HepG2 (cell line): ENCODE data around the gene HDAC5. TPM values are rescaled to one million over a fixed set of nuclear protein-coding genes. Genes with fewer than 3 reads are reported as not detected.

Experiments
- JARID2 ChIP-seq: sonication (generic); formaldehyde crosslinking; IDR thresholded peaks from 2 replicates; pipeline ENCODE4 v1.8.1; 2023; ENCODE audit warnings: missing genetic modification reagents, inconsistent platforms; ENCODE audit not compliant: insufficient replicate concordance
- NCOA5 ChIP-seq: sonication (generic); formaldehyde crosslinking; IDR thresholded peaks from 2 replicates; pipeline ENCODE4 v1.4.0; 2020; ENCODE audit warnings: missing genetic modification reagents
- RFXANK ChIP-seq: IDR thresholded peaks from 2 replicates; pipeline ENCODE4 v1.6.1; 2016
- ZBTB46 ChIP-seq: sonication (generic); formaldehyde crosslinking; IDR thresholded peaks from 2 replicates; pipeline ENCODE4 v1.4.0; 2020; ENCODE audit warnings: mild to moderate bottlenecking, missing genetic modification reagents, borderline replicate concordance
- ZGPAT ChIP-seq: IDR thresholded peaks from 2 replicates; pipeline ENCODE4 v1.6.1; 2016; ENCODE audit warnings: mild to moderate bottlenecking
- ZNF10 ChIP-seq: sonication (generic); formaldehyde crosslinking; IDR thresholded peaks from 2 replicates; pipeline ENCODE4 v1.4.0; 2020; ENCODE audit warnings: mild to moderate bottlenecking, low read depth, missing genetic modification reagents, borderline replicate concordance
- ZNF232 ChIP-seq: sonication (generic); formaldehyde crosslinking; IDR thresholded peaks from 2 replicates; pipeline ENCODE4 v1.4.0; 2020; ENCODE audit warnings: missing genetic modification reagents, borderline replicate concordance
- ZNF329 ChIP-seq: sonication (generic); formaldehyde crosslinking; IDR thresholded peaks from 2 replicates; pipeline ENCODE4 v1.9.0; 2021; ENCODE audit warnings: low read depth, mild to moderate bottlenecking, missing genetic modification reagents
- ZNF615 ChIP-seq: sonication (generic); formaldehyde crosslinking; IDR thresholded peaks from 2 replicates; pipeline ENCODE4 v1.5.0; 2020; ENCODE audit warnings: mild to moderate bottlenecking, missing genetic modification reagents, borderline replicate concordance
- ZNF792 ChIP-seq: IDR thresholded peaks from 2 replicates; pipeline ENCODE4 v1.6.1; 2016
- polyA plus RNA-seq, 8 experiments: library from polyadenylated mRNA; depleted of rRNA in 3 of 8; stranded (reverse) in 7 of 8; unstranded in 1 of 8; fragments of >200 nt; fragmentation: Illumina TruSeq in 4 of 8; extraction: Trizol in 4 of 8; gene quantifications; 2 replicates each; pipeline versions ENCODE4 v1.2.1 to v1.2.3, GENCODE V29; 2011 to 2016; ENCODE audit warnings: low read depth in 4 of 8, missing spikeins in 1 of 8, mixed read lengths in 1 of 8; ENCODE audit not compliant: insufficient read depth in 1 of 8
- total RNA-seq, 5 experiments: library from RNA; depleted of rRNA; stranded (reverse); fragments of >200 nt; fragmentation: Illumina TruSeq; extraction: Trizol; gene quantifications; 2 replicates each; pipeline ENCODE4 v1.2.3, GENCODE V29; 2016; ENCODE audit warnings: low read depth in 1 of 5
- TF ChIP-seq, protein P1 (sequence below): sonication (generic); formaldehyde crosslinking; IDR thresholded peaks from 2 replicates; pipeline ENCODE4 v1.5.0; 2020; ENCODE audit warnings: mild to moderate bottlenecking, missing genetic modification reagents, borderline replicate concordance
- TF ChIP-seq, protein P2 (sequence below): sonication (generic); formaldehyde crosslinking; IDR thresholded peaks from 2 replicates; pipeline ENCODE4 v1.4.0; 2020; ENCODE audit warnings: missing genetic modification reagents, borderline replicate concordance
- TF ChIP-seq, protein P3 (sequence below): sonication (generic); formaldehyde crosslinking; IDR thresholded peaks from 2 replicates; pipeline ENCODE4 v1.8.1; 2023; ENCODE audit warnings: mild to moderate bottlenecking, missing genetic modification reagents
- TF ChIP-seq, protein P4 (sequence below): sonication (generic); formaldehyde crosslinking; IDR thresholded peaks from 2 replicates; pipeline ENCODE4 v1.5.0; 2020; ENCODE audit warnings: mild to moderate bottlenecking, low read depth, missing genetic modification reagents, borderline replicate concordance
- TF ChIP-seq, protein P5 (sequence below): sonication (generic); formaldehyde crosslinking; conservative IDR thresholded peaks from 2 replicates; pipeline ENCODE4 v1.8.0; 2022; ENCODE audit warnings: mild to moderate bottlenecking, moderate library complexity, missing genetic modification reagents

Gene HDAC5
- total and polyA plus RNA-seq, 2 of the 13 experiments (the other 11 are each of a cell fraction or from before 2014, with no cell fraction given): 46.4 to 85.4 TPM

DNA sequence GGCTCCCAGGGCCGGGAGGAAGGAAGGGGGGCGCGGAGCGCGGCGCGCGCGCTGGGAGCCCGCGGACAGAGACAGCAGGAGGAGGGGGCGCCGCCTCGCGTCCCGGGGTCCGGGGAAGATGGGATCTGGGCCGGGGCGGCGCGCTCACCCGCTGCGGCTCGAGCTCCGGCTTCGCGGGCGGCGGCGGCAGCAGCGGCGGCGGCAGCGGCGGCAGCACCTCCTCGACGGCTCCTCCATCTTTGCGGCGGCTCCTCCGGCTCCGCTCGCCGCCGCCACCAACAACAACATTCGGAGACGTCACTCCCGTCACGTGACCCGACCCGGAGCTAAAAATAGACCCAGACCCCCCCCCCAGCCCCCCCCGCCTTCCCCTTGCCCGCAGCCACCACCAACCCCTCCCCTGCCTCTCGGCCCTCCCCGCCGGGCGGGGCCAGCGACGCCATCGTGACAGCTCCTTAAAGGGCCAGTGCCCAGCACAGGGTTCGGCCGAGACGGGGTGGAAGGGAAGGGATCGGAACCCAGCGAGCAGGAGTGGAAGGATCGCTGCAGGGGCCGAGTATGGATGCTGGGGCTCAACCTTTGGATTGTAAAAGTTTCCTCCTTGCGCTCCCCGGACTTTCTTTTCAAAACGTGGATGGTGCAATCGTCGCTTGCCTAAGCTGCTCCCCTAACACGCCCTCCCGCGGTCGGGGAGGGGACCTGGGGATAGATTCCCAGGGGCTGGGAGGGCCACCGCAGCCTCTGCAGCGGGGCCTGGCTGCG is at the start of gene HDAC5 (continued):
- TF ChIP-seq, protein P1, sequence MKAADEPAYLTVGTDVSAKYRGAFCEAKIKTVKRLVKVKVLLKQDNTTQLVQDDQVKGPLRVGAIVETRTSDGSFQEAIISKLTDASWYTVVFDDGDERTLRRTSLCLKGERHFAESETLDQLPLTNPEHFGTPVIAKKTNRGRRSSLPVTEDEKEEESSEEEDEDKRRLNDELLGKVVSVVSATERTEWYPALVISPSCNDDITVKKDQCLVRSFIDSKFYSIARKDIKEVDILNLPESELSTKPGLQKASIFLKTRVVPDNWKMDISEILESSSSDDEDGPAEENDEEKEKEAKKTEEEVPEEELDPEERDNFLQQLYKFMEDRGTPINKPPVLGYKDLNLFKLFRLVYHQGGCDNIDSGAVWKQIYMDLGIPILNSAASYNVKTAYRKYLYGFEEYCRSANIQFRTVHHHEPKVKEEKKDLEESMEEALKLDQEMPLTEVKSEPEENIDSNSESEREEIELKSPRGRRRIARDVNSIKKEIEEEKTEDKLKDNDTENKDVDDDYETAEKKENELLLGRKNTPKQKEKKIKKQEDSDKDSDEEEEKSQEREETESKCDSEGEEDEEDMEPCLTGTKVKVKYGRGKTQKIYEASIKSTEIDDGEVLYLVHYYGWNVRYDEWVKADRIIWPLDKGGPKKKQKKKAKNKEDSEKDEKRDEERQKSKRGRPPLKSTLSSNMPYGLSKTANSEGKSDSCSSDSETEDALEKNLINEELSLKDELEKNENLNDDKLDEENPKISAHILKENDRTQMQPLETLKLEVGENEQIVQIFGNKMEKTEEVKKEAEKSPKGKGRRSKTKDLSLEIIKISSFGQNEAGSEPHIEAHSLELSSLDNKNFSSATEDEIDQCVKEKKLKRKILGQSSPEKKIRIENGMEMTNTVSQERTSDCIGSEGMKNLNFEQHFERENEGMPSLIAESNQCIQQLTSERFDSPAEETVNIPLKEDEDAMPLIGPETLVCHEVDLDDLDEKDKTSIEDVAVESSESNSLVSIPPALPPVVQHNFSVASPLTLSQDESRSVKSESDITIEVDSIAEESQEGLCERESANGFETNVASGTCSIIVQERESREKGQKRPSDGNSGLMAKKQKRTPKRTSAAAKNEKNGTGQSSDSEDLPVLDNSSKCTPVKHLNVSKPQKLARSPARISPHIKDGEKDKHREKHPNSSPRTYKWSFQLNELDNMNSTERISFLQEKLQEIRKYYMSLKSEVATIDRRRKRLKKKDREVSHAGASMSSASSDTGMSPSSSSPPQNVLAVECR (CRISPR knock-in tag): peak; percentile 78; the same call in 1 of the 2 replicates
- TF ChIP-seq ZGPAT (CRISPR knock-in tag): peak; percentile 81
- peak; percentile 54 for TF ChIP-seq ZNF232 (CRISPR knock-in tag)
- TF ChIP-seq ZNF615 (CRISPR knock-in tag): no peak
- no peak for TF ChIP-seq ZBTB46 (CRISPR knock-in tag)
- no peak for TF ChIP-seq RFXANK (CRISPR knock-in tag)
- TF ChIP-seq, protein P2, sequence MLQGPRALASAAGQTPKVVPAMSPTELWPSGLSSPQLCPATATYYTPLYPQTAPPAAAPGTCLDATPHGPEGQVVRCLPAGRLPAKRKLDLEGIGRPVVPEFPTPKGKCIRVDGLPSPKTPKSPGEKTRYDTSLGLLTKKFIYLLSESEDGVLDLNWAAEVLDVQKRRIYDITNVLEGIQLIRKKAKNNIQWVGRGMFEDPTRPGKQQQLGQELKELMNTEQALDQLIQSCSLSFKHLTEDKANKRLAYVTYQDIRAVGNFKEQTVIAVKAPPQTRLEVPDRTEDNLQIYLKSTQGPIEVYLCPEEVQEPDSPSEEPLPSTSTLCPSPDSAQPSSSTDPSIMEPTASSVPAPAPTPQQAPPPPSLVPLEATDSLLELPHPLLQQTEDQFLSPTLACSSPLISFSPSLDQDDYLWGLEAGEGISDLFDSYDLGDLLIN: peak; percentile 86; the same call in 1 of the 2 replicates
- TF ChIP-seq, protein P3, sequence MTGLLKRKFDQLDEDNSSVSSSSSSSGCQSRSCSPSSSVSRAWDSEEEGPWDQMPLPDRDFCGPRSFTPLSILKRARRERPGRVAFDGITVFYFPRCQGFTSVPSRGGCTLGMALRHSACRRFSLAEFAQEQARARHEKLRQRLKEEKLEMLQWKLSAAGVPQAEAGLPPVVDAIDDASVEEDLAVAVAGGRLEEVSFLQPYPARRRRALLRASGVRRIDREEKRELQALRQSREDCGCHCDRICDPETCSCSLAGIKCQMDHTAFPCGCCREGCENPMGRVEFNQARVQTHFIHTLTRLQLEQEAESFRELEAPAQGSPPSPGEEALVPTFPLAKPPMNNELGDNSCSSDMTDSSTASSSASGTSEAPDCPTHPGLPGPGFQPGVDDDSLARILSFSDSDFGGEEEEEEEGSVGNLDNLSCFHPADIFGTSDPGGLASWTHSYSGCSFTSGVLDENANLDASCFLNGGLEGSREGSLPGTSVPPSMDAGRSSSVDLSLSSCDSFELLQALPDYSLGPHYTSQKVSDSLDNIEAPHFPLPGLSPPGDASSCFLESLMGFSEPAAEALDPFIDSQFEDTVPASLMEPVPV (CRISPR knock-in tag): no peak
- no peak for TF ChIP-seq ZNF10 (CRISPR knock-in tag)
- TF ChIP-seq, protein P4, sequence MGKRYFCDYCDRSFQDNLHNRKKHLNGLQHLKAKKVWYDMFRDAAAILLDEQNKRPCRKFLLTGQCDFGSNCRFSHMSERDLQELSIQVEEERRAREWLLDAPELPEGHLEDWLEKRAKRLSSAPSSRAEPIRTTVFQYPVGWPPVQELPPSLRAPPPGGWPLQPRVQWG: no peak
- TF ChIP-seq ZNF329 (CRISPR knock-in tag): no peak
- TF ChIP-seq, protein P5, sequence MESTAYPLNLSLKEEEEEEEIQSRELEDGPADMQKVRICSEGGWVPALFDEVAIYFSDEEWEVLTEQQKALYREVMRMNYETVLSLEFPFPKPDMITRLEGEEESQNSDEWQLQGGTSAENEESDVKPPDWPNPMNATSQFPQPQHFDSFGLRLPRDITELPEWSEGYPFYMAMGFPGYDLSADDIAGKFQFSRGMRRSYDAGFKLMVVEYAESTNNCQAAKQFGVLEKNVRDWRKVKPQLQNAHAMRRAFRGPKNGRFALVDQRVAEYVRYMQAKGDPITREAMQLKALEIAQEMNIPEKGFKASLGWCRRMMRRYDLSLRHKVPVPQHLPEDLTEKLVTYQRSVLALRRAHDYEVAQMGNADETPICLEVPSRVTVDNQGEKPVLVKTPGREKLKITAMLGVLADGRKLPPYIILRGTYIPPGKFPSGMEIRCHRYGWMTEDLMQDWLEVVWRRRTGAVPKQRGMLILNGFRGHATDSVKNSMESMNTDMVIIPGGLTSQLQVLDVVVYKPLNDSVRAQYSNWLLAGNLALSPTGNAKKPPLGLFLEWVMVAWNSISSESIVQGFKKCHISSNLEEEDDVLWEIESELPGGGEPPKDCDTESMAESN (CRISPR knock-in tag): peak; percentile 91
- no peak for TF ChIP-seq NCOA5 (CRISPR knock-in tag)
- peak; percentile 49; the same call in 1 of the 2 replicates for TF ChIP-seq ZNF792 (CRISPR knock-in tag)
- TF ChIP-seq JARID2: peak; percentile 63
